ENCODE data around the gene ATP11B. TPM values are rescaled to one million over a fixed set of nuclear protein-coding genes. Genes with fewer than 3 reads are reported as not detected.

ATP11B gene
- total and polyA plus RNA-seq, 7 donors = 4.0 to 23.9 (median 18.8) TPM

DNA sequence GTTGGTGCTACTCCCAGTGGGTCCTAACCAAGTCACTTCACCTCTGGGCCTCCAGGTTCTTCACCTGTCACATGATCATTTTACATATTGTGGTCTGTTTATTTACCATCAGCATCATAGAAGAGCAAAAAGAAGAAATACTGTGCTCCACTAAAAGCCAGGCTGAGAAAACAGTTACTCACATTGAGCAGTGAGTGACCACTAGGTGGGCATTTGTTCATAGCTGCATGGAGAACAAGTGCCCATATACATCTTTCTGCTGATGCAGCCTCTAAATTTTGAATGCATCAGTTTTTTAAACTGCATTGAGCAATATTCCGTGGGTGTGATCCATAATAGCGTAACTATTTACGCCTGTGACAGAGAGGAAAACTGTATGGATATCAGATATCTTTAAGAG, 110.9 kb downstream of the ATP11B start:
- H3K4me3 ChIP-seq = no peak overlapping the region
- no peak overlapping the region for H3K27ac ChIP-seq
- peaks cover 7 to 83% of the 10 kb centered on the region in 2 donors for H3K36me3 ChIP-seq (ENCODE audit: insufficient read depth in 1 of 2, low read depth in 1 of 2)
- no peaks in the 10 kb centered on the region for H3K4me1 ChIP-seq
- H3K27me3 ChIP-seq (ENCODE audit: insufficient read depth in 3 of 3, low read length in 2 of 3) = no peaks in the 10 kb centered on the region
- intact Hi-C loops (cut with DNase I) = no loop called here
- WGBS, 3 donors = 90 to 94% (median 93%) methylated on average over 3 of the region's 3 CpGs
- ATAC-seq (no peak), DNase-seq (no peak)
- H3K9me3 ChIP-seq = no peaks in the 10 kb centered on the region
- TF ChIP-seq, protein P1, sequence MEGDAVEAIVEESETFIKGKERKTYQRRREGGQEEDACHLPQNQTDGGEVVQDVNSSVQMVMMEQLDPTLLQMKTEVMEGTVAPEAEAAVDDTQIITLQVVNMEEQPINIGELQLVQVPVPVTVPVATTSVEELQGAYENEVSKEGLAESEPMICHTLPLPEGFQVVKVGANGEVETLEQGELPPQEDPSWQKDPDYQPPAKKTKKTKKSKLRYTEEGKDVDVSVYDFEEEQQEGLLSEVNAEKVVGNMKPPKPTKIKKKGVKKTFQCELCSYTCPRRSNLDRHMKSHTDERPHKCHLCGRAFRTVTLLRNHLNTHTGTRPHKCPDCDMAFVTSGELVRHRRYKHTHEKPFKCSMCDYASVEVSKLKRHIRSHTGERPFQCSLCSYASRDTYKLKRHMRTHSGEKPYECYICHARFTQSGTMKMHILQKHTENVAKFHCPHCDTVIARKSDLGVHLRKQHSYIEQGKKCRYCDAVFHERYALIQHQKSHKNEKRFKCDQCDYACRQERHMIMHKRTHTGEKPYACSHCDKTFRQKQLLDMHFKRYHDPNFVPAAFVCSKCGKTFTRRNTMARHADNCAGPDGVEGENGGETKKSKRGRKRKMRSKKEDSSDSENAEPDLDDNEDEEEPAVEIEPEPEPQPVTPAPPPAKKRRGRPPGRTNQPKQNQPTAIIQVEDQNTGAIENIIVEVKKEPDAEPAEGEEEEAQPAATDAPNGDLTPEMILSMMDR (IDR thresholded peaks at IDR 0.05) = no peak

DNA sequence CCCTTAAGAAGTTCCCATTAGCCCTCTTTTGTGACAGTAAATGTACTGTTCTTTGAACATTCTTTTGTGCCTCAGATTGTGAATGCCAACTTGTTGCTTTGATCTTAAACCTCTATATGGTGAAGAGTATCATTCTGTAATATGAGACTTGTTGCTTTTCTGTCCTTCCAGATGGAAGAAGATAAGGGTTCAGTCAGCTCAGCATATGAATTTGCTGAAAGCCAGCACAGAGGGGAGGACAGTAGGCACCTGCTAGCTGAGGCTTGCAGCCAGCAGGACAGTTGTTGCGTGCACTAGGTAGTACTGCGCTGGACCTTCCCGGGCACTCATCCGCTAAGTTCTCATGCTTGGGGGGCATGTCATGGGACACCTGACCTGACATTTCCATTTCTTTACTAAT, 112.3 kb downstream of the ATP11B start:
- H3K9me3 ChIP-seq = no peaks in the 10 kb centered on the region
- no peaks in the 10 kb centered on the region for H3K4me1 ChIP-seq
- TF ChIP-seq, protein P1 (IDR thresholded peaks at IDR 0.05) = no peak
- DNase-seq (no peak), ATAC-seq (no peak)
- no peak overlapping the region for H3K4me3 ChIP-seq
- peaks cover 7 to 69% of the 10 kb centered on the region in 2 donors for H3K36me3 ChIP-seq (ENCODE audit: insufficient read depth in 1 of 2, low read depth in 1 of 2)
- H3K27ac ChIP-seq = no peak overlapping the region
- H3K27me3 ChIP-seq (ENCODE audit: insufficient read depth in 3 of 3, low read length in 2 of 3) = no peaks in the 10 kb centered on the region
- 92 to 97% (median 94%) methylated on average over 4 of the region's 4 CpGs for WGBS, 3 donors
- intact Hi-C loops (cut with DNase I) = no loop called here

DNA sequence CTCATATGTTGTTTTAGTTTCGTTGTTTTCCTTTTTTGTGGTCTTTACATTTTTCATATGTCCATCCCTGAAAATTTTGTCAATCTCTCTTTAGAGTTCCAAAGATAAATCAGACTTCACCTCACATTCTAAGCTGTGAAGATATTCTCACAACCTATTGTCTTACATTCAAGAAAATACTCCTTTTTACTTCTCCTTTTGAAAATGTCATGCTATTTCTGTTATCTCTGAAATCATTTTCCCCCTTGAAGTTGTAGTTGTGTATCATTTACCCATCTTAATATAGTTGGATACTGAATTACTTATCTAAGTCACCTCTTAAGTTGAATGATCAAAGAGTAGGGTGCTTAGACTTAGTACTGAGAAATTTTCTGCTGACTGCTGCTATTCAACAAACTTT, 112.7 kb downstream of the ATP11B start:
- ATAC-seq = no peak

DNA sequence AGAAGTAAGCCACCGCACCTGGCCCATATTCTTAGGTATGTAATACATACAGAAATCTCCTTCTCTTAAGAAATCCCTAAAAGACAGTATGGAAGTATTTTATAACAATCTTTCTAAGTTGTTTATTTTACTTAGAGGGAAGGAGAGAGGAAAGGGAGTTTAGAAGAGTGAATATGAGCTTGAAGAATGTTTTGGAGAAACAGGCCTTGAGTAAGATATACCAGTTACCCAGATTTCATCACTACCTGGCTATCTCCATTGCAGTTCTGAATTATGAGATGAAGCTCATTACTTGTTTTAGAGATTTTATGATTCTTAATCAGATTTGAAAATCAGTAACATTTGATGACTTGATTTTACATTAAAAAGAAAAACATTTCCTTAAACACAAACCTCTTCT, 115.2 kb downstream of the ATP11B start:
- Histone ChIP-seq H3K9me3 (no peaks in the 10 kb centered on the region), H3K27me3 (ENCODE audit: insufficient read depth in 3 of 3, low read length in 2 of 3) (no peaks in the 10 kb centered on the region), H3K27ac (no peak overlapping the region), H3K36me3 (ENCODE audit: insufficient read depth in 1 of 2, low read depth in 1 of 2) (peaks cover 3 to 49% of the 10 kb centered on the region in 2 donors), H3K4me3 (no peak overlapping the region), H3K4me1 (no peaks in the 10 kb centered on the region)
- DNase-seq (no peak), ATAC-seq (no peak)
- TF ChIP-seq, protein P1 (IDR thresholded peaks at IDR 0.05) = no peak
- WGBS, 3 donors = 95 to 97% (median 96%) methylated on average over 1 of the region's 1 CpG
- intact Hi-C loops (cut with DNase I) = no loop called here

More for the DNA sequence above, 112.7 kb downstream of the ATP11B start:
- no peak for DNase-seq
- Histone ChIP-seq H3K9me3 (no peaks in the 10 kb centered on the region), H3K4me3 (no peak overlapping the region), H3K27ac (no peak overlapping the region), H3K36me3 (ENCODE audit: insufficient read depth in 1 of 2, low read depth in 1 of 2) (peaks cover 7 to 67% of the 10 kb centered on the region in 2 donors), H3K4me1 (no peaks in the 10 kb centered on the region), H3K27me3 (ENCODE audit: insufficient read depth in 3 of 3, low read length in 2 of 3) (no peaks in the 10 kb centered on the region)
- TF ChIP-seq, protein P1 (IDR thresholded peaks at IDR 0.05) = no peak
- 41 to 97% (median 94%) methylated on average over 1 of the region's 1 CpG for WGBS, 3 donors
- intact Hi-C loops (cut with DNase I) = no loop called here
